RCC 7860 (cell line): ENCODE data around the gene CTNND2.
"Not testable (repeated sequence)": the region's sequence is repeated elsewhere in the genome, so short reads cannot be mapped to it uniquely, and the experiment has no call there.

ENCODE experiments used
- DNase-seq: peaks from one replicate; pipeline ENCODE4 v3.0.0-alpha.2; 2015; ENCODE audit warnings: low spot score
- FAIRE-seq: peaks from 2 replicates; lab custom pipeline; 2012; peaks lifted over from hg19 to GRCh38; lab: Jason Lieb, UNC

Gene CTNND2

DNA sequence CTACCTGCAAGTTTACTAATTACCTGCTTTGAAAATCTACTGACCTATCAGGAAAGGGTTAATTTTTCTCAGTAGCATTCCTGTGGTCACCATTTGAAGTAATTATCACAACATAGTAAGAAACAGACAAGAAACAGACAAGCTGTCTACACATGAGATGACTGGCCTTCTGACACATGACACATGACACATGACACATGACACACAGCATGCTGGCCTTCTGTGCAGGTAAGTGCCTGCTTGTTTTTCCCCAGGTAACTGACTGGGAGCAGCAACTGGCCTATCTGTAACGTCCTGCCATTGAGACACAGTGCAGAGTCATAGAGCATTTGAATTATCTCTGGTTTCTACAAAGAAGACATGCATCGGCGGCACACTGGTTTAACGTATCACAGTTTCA is 222.4 kb downstream of the CTNND2 start:
- FAIRE-seq (no peak), DNase-seq (no peak)

DNA sequence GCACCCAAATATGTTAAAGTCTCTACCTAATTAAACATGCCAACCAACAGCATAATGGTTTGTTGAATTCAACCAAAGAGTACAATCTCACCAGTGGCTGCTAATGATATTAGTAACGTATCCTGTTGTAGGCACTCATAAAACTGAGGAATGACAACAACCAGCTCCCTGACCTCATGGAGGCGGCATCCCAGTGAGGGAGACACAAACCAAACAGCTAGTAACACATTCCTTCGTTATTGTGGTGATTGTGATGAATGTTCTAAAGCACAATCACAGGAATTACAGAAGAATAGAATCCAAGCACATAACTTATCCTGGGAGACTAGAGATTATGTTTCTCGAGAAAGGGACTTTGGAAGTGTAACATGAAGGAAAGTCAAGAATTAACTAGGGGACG is 224.6 kb downstream of the CTNND2 start:
- DNase-seq (no peak), FAIRE-seq (no peak)

DNA sequence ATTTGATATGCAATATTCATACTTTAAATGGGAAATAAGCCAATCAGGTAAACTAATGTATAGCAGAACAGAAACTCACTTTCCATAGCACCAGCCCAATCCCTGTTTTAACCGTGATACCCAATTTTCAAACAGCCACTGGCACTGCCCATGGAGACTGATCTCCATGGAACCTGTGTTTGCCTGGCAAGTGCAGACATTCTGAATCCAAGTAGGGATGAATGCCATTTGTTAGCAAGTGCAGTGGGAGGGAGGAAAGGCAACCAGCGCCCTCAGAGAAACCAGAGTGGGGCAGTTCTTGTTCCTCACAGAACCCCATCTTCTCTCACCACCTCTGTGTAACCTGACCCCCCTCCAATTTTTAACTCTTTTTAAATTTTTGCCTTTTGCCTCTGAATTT is 229.1 kb downstream of the CTNND2 start:
- DNase-seq = no peak
- FAIRE-seq = no peak

DNA sequence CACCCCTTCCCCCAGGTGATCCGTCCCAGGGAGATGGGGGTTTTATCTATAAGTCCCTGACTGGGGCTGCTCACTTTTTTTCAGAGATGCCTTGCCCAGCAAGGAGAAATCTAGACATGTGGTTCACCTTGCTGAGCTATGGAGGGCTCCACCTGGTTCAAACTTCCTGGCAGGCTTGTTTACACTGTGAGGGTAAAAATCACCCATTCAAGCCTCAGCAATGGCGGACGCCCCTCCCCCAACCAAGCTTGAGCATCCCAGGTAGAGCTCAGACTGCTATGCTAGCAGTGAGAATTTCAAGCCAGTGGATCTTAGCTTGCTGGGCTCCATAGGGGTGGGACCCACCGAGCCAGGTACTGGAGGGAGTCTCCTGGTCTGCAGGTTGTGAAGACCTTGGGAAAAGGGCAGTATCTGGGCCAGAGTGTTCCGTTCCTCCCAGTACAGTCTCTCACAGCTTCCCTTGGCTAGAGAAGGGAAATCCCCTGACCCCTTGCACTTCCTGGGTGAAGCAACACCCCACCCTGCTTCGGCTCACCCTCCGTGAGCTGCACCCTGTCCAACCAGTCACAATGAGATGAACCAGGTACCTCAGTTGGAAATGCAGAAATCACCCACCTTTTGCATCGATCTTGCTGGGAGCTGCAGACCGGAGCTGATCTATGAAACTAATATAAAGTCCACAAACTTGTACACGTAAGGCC is 231.7 kb downstream of the CTNND2 start:
- FAIRE-seq = no peak
- DNase-seq = no peak

DNA sequence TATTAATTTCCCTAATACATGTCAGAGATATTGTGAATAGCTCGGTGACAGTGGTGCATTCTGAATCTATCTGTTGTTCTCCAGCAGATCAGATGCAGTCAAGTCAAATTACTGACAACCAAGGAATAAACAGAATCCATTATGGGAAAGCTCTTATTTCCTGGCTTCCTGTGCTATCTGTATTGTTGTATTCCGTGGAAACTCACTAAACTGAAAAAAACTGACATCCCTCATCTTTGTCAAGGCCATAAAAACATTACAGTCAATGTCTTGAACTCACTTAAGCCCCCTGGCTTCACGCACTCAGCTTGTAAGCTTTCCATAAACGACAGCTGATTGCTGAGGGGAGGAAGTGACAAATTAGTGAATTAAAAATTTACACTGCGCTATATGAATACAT is 245.9 kb downstream of the CTNND2 start:
- DNase-seq (no peak), FAIRE-seq (no peak)

DNA sequence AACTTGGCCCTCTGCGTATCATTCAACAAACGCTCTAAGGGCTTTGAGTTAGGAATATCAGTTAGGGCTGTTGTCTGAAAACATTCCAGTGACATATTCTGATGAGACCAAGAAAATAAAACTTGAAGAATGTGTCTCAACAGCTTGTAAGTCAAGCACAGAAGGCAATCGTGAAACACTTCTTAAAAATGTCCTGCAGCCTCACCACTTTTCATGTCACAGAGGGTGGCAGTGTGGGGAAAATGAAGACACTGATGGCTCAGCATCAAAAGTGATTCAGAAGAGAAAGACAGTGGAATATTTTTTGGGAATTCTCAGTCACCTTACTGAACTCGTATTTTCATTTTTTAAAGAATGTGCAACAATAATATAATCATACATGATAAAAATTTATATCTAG is 247.3 kb downstream of the CTNND2 start:
- DNase-seq = no peak

DNA sequence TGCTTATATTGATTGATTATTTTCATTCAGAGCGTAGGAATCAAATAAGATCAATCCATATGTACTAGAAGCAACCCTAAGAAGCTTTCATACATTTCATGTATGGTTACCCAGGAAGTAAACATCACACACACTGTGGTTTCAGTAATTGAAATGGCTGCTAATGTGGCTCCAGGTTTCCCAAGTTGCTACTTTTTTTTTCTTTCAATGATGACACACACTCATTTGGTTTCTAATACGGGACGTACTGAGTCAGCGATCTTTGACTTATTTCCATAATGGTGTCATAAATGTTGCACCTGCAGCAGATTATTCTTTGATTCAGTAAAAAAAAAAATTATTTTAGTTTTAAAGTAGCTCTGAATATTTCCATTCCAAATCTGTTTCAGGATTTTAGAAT is 248.6 kb downstream of the CTNND2 start:
- FAIRE-seq (no peak), DNase-seq (no peak)

More for the DNA sequence above, 247.3 kb downstream of the CTNND2 start:
- FAIRE-seq = no peak

DNA sequence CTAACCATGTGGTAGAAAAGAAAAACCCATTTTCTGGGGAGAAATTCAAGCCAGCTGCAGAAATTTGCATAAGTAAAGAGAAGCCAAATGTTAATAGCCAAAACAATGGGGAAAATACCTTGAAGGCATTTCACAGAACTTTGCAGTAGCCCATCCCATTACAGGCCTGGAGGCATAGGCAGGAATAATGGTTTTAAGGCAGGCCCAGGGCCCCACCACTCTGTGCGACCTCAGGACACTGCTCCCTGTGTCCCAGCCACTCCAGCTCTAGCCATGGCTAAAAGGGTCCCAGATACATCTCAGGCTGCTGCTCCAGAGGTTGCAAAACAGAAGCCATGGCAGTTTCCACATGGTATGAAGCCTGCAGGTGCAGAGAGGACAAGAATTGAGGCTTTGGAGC is 253.3 kb downstream of the CTNND2 start:
- DNase-seq (no peak), FAIRE-seq (no peak)

DNA sequence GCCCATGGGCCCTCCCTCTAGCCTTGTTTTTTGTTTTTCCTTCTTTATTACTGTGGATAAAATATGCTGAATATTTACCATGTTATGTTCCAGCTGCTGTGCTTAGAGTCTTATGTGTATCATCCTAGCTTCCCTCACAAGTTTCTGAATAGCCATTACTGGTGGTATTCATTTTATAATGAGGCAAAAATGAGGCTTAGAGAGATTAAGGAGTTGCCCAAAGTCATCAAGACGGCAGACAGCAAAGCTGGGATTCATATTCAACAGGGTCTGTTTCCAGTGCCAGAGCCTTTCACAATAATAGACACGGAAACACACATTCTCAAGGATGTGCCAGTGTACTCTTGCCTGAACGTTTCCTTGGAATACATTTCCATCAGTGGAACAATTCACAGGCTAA is 258.1 kb downstream of the CTNND2 start:
- DNase-seq (no peak), FAIRE-seq (no peak)

DNA sequence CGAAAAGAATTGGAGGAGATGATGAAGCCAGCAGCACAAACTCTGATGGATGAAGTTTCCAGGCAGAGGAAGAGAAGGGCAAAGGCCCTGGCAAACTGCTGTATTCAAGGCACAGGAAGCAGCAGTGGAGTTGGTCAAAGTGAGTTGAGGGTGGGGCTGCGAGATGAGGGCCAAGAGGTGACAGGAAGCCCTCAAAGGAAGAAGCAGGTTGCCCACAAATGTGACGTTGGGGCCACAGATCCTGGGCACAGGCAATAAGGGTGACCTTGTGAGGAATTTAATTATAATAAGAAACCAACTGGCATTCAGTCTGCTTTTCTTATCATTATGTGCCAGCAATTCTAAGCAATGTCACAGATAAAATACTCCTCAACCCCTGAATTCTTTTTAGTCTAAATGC is 261.8 kb downstream of the CTNND2 start:
- FAIRE-seq (no peak), DNase-seq (no peak)

DNA sequence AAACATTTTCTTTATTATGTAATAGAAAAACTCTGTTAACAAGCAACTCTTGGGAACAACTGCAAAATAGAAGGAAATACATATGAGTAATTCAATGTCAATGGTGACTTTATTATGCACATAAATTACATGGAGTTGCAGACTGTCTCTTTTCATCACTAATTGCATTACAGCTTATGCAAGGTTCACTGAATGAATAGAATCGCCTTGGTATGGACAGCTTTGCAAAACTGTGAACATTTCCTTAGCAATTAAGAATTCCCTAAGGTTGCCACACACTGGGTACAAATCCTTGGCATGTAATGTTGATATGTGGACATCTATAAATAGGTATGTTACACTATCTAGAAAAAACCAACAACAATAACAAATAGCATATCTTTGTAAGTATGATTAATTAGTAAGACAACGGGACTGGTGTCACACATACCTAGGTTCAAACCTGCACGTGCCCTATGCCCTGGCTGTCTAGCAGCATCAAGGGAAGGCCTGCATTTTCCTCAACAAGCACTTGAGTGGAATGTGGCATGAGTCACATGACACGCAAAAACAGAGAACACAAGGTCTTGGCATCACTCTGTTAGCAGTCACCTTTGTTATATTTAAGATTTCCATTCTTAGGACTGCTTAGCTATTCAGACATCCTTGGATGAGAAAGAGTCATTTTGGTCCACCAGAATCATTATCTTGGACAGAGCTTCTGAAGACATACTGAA is 263.9 kb downstream of the CTNND2 start:
- DNase-seq = no peak
- no peak for FAIRE-seq

DNA sequence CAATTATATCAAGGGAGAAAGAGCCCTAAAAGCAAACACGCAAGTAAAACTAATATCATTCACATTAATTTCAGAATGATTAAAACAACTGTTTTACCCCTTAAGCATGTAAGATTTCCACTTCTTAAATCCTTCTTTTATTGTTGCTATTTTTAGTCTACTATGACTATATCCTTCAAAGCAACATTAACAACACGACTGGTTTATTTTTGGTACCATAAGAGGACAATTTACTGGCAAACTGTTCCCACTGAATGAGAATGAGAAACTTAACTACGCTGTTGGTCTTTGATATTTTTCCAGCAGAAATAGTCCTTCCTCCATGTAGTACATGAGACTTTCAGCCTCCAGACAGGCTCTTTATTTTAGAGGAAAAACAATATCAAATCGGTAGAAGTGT is 281.5 kb downstream of the CTNND2 start:
- no peak for DNase-seq
- no peak for FAIRE-seq

DNA sequence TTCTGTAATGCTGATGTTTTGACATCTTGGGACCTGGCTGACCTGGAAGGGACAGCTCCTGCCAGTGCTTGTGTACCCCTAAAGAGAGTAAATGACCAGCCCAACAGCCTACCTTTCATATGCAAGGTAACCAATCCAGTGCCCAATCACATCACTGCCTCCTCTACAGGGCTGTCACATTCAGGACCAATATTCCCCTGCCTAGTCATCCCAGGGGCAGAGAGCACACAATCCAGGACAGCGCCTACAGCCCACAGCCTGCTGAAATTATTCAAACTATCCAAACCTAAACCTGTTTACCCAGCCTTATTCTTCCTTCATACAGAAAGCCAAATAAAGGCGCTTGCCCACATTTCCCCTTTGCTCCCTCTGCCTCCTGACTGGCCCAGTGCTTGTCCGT is 284.1 kb downstream of the CTNND2 start:
- DNase-seq (no peak), FAIRE-seq (no peak)

DNA sequence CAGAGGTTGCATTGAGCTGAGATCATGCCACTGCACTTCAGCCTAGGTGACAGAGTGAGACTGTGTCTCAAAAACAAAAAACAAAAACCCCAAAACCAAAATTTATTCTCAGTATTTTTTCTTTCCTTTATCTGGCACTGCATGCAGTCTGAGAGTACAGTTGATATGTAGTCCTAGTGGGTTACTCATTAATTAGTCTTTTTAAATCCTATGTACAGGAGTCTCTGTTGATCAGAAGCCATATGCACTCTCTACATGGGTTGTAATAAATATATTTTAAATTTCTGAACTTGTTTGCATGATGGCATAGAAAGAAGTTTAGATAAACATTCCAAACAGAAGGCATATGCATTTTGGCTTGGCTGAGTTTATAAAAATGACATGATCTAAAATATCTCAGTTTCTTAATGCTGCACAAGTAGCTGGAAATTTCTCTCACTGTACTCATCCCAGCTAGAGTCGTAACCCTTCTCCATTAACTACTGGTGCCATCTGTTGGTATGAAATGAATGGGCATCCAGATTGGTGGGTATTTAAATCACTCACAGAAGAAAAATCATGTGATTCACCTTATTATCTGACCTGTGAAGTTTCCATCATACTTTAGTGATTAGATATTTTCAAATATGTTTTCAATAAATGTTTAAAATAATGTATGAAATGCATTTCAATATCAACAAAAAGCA is 284.8 kb downstream of the CTNND2 start:
- no peak for DNase-seq
- FAIRE-seq = peak; percentile 61

DNA sequence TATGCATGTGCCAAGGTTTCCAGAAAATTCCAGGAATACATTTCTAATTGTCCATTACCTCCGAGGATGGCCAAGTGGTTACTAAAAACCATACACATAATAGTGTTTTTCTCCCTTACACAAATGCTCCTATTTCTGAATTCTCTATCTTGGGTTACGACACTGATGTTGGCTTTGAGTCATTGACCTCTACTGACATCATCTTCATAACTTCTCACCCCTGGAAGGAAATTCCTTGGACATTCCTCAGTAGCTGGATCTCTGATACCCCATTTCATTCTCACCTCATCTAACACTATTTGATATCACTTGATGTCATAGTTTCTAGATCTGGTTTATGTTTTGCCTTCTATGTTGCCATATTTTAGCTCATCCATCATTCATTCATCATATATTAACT is 287.2 kb downstream of the CTNND2 start:
- no peak for DNase-seq
- FAIRE-seq = no peak

DNA sequence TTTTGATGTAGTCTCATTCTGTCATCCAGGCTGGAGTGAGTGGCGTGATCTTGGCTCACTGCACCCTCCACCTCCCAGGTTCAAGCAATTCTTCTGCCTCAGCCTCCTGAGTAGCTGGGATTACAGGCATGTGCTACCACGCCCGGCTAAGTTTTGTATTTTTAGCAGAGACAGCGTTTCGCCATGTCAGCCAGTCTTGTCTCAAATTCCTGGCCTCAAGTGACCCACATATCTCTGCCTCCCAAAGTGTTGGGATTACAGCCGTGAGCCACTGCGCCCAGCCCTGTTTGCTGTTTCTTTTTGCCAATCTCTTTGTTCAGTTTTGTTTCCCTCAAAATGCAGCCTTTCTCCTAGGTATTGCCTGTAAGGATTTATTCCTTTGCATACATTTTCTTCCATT is 287.6 kb downstream of the CTNND2 start:
- not testable (repeated sequence) for DNase-seq, FAIRE-seq

DNA sequence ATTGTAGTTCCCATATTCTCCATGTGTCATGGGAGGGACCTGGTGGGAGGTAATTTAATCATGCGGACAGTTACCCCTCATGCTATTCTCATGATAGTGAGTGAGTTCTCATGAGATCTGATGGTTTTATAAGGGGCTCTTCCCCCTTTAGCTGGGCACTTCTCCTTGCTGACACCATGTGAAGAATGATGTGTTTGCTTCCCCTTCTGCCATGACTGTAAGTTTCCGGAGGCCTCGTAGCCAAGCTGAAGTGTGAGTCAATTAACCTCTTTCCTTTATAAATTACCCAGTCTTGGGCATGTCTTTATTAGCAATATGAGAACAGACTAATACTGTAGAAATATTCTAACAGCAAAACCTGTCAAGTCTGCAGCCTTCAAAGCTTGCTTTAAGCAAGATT is 293.2 kb downstream of the CTNND2 start:
- FAIRE-seq (no peak), DNase-seq (no peak)

DNA sequence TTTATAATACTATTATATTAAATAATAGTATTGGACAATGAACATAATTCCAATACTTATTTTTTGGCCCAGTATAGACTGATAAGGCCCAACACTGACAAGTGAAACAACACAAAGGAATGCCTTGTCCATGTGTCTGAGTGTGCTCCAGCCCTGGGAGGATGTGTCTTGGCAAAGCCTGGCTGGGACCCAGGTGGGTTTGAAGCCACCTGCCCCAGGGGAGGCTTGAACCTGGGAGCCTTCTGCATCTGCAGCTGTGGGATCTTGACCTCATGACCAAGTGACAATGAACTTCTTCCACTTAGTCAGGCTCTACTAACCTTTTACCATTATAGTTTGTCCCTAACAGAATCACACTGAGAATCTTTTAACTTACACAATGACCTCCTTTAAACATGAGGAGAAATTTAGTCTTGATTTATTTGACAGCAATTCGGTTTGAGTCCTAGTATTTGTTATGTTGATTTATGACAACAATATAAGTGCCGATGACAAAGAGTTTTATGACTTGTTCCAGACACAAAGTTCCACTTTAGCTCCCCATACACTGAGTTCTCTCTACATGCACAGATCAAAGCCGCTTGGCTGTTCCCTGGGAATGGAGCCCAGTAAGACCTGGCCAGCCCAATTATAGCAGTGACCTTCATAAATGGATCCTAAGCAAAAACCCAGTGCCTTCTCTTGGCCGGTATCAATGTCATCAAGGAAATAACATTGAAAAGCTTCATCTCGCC is 294.5 kb downstream of the CTNND2 start:
- DNase-seq = no peak
- no peak for FAIRE-seq

DNA sequence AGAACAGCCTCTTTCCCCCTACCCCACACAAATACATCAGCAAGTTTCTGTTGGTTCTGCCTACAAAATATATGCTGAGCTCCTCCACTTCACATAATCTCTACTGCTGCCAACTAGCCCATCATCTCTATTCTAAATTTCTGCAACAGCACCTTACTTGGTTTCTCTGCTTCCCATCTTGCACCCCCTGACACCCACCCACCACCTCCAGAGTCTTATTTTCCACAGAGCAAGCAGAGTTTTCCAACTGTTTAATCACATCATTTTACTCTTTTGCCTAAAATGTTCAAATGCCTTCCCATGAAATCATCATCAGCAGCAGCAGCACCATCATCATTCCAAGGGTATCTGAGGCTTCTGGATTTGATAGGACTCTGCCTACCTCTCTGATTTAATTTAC is 295.7 kb downstream of the CTNND2 start:
- DNase-seq (no peak), FAIRE-seq (no peak)

DNA sequence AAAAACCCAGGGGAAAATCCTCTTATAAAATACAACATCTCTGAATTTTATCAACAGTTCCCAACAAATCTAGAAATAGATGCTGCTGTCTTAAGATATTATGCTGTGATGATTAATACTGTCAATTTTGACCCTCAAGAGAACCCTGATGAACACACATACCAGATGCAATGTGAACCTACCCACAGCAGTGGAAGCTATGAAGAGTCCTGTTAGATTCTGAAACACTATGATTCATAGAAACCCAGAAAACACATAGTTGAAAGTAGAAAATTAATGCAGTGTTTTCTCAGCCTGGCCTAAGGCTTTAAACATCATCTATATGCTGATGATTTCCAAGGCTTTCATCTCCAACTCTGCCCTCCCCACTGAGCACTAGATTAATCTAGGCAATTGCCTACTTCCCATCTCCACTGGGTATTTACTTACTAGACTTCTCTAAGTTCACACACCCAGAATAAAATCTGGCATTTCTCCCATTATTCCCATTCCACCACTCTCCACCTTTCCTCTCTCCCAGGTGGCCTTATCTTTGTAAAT is 296.2 kb downstream of the CTNND2 start:
- no peak for FAIRE-seq
- DNase-seq = no peak

DNA sequence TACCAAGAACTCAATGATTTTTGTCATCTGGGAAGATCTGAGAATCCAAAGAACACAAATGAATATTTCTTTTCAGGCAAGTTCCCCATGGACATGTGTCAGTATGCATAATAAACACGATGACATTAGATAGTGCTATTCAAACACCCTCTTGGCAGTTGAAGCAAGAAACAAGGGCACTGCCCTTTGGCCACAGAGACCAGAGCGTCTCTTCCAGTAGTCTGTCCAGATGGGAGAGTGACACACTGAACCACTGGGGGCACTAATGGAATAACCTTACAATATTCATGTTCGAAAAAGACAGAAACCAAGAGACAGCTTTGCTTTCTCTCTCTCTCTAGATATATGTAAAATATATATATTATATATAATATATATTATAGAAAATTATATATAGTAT is 301.9 kb downstream of the CTNND2 start:
- DNase-seq (no peak), FAIRE-seq (no peak)
